IPS-NIHi11 (cell line): ENCODE results near the gene SEMA6B.

Experiments
- DNase-seq: peaks from one replicate; pipeline ENCODE4 v3.0.0; 2012; ENCODE audit warnings: mixed read lengths, low spot score

SEMA6B gene

GRCh38 chr19:4586691-4587090 is 27.2 kb upstream of the SEMA6B start:
- DNase-seq = no peak

GRCh38 chr19:4586245-4586644 is 26.8 kb upstream of the SEMA6B start:
- no peak for DNase-seq

GRCh38 chr19:4585556-4585955 is 26.1 kb upstream of the SEMA6B start:
- DNase-seq = no peak

GRCh38 chr19:4584670-4585460 is 25.4 kb upstream of the SEMA6B start:
- peak; percentile 75 for DNase-seq

- peak; percentile 87 for DNase-seq
Observed at GRCh38 chr19:4583961-4584669, 24.6 kb upstream of the SEMA6B start.

- no peak for DNase-seq
Observed at GRCh38 chr19:4582980-4583842, 23.7 kb upstream of the SEMA6B start.

GRCh38 chr19:4581666-4582553 is 22.4 kb upstream of the SEMA6B start:
- DNase-seq = peak; percentile 88

- peak; percentile 76 for DNase-seq
Observed at GRCh38 chr19:4580961-4581665, 21.6 kb upstream of the SEMA6B start.

GRCh38 chr19:4580021-4580901 is 20.8 kb upstream of the SEMA6B start:
- peak; percentile 83 for DNase-seq

- DNase-seq = no peak
Observed at GRCh38 chr19:4579389-4579788, 19.9 kb upstream of the SEMA6B start.

GRCh38 chr19:4578552-4579248 is 19.2 kb upstream of the SEMA6B start:
- no peak for DNase-seq

GRCh38 chr19:4577020-4577782 is 17.7 kb upstream of the SEMA6B start:
- DNase-seq = no peak

GRCh38 chr19:4576016-4576933 is 16.8 kb upstream of the SEMA6B start:
- DNase-seq = peak; percentile 71

- DNase-seq = peak; percentile 76
Observed at GRCh38 chr19:4575267-4576015, 16.0 kb upstream of the SEMA6B start.

GRCh38 chr19:4573682-4574081 is 14.2 kb upstream of the SEMA6B start:
- DNase-seq = no peak

- DNase-seq = no peak
Observed at GRCh38 chr19:4571305-4571917, 11.9 kb upstream of the SEMA6B start.
